Measurements from ENCODE around the gene MLH3. TPM values are rescaled to one million over a fixed set of nuclear protein-coding genes. Genes with fewer than 3 reads are reported as not detected.
A peak's percentile ranks its signal among the peaks of the same experiment; 100 is the strongest.

MLH3 gene
- total and polyA plus RNA-seq, 9 donors = 14.8 to 36.4 (median 26.2) TPM

DNA sequence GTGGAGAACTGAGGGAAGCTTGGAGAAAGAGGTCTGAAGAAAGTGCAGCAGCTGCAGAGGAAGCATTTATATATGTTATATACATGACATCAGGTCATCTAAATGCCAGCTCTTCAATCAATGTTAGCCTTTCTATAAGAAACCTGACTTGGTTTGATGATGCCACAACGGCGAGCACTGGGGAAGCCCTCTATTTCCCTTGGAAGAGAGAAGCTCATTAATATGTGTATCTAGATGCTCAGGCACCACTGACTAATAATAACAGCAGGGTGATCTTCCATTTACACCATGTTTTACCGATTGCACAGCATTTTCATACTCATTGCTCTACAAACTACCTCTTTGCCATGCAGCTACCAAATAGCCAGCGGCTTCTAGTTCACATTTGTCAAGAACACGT lies 11.7 kb upstream of the MLH3 start:
- no peak for DNase-seq

DNA sequence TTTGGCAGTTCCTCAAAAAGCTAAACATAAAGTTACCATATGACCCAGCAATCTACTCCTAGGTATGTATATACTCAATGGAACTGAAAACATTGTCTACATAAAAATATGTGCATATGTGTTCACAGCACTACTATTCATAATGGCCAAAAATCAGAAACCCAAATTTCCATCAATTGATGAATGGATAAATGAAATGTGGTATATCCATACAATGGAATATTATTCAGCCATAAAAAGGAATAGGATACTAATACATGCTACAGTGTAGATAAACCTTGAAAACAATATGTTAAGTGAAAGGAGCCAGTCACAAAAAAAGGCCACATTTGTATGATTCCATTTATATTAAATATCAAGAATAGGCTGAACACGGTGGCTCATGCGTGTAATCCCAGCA lies 9.2 kb upstream of the MLH3 start:
- intact Hi-C loops (cut with DNase I) = no loop called here
- Histone ChIP-seq H3K27me3 (no peaks in the 10 kb centered on the region), H3K9me3 (no peaks in the 10 kb centered on the region), H3K36me3 (no peaks in the 10 kb centered on the region), H3K4me3 (no peak overlapping the region), H3K27ac (no peak overlapping the region), H3K4me1 (ENCODE audit: insufficient read depth) (peaks cover 8% of the 10 kb centered on the region)
- TF ChIP-seq, protein P1, sequence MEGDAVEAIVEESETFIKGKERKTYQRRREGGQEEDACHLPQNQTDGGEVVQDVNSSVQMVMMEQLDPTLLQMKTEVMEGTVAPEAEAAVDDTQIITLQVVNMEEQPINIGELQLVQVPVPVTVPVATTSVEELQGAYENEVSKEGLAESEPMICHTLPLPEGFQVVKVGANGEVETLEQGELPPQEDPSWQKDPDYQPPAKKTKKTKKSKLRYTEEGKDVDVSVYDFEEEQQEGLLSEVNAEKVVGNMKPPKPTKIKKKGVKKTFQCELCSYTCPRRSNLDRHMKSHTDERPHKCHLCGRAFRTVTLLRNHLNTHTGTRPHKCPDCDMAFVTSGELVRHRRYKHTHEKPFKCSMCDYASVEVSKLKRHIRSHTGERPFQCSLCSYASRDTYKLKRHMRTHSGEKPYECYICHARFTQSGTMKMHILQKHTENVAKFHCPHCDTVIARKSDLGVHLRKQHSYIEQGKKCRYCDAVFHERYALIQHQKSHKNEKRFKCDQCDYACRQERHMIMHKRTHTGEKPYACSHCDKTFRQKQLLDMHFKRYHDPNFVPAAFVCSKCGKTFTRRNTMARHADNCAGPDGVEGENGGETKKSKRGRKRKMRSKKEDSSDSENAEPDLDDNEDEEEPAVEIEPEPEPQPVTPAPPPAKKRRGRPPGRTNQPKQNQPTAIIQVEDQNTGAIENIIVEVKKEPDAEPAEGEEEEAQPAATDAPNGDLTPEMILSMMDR (IDR thresholded peaks at IDR 0.05) = no peak
- TF ChIP-seq EP300 (IDR thresholded peaks at IDR 0.05) (no peak), POLR2A (IDR thresholded peaks at IDR 0.05) (no peak)
- no peak for DNase-seq
- 49 to 69% (median 50%) methylated on average over 2 of the region's 2 CpGs for WGBS, 3 donors

More for the DNA sequence above, 11.7 kb upstream of the MLH3 start:
- Histone ChIP-seq H3K9me3 (no peaks in the 10 kb centered on the region), H3K36me3 (no peaks in the 10 kb centered on the region), H3K27me3 (no peaks in the 10 kb centered on the region), H3K4me3 (peak overlapping the region; percentile 75), H3K4me1 (ENCODE audit: insufficient read depth) (peaks cover 9% of the 10 kb centered on the region), H3K27ac (no peak overlapping the region)
- TF ChIP-seq EP300 (IDR thresholded peaks at IDR 0.05) (no peak), POLR2A (IDR thresholded peaks at IDR 0.05) (no peak)
- TF ChIP-seq, protein P1 (IDR thresholded peaks at IDR 0.05) = no peak
- 31 to 42% (median 36%) methylated on average over 5 of the region's 5 CpGs for WGBS, 3 donors
- intact Hi-C loops (cut with DNase I) = loop anchor here in 1 of 4 donors (2.0 kb wide), 1 partner anchor 14 kb away; no protein-coding TSS in a partner anchor

DNA sequence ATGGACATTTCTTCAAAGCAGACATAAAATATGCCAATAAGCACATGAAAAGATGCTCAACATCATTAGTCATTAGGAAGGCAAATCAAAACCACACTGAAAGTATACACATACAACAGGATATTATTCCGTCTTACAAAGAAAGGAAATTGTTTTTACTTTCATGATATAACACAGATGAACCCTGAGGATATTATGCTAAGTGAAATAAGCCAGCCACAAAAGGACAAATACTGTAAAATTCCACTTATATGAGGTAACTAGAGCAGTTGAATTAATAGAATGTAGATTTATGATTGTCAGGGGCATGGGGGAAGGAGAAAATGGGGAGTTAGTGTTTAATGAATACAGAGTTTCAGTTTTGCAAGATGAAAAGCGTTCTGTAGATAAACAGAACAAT lies 8.4 kb upstream of the MLH3 start:
- no peak for DNase-seq
- Histone ChIP-seq H3K36me3 (no peaks in the 10 kb centered on the region), H3K4me3 (no peak overlapping the region), H3K4me1 (ENCODE audit: insufficient read depth) (peaks cover 8% of the 10 kb centered on the region), H3K27ac (no peak overlapping the region), H3K9me3 (no peaks in the 10 kb centered on the region), H3K27me3 (no peaks in the 10 kb centered on the region)
- TF ChIP-seq, protein P1 (IDR thresholded peaks at IDR 0.05) = no peak
- TF ChIP-seq POLR2A (IDR thresholded peaks at IDR 0.05) (no peak), EP300 (IDR thresholded peaks at IDR 0.05) (no peak)
- intact Hi-C loops (cut with DNase I) = no loop called here
- WGBS, 3 donors = 55 to 81% (median 65%) methylated on average over 2 of the region's 2 CpGs

DNA sequence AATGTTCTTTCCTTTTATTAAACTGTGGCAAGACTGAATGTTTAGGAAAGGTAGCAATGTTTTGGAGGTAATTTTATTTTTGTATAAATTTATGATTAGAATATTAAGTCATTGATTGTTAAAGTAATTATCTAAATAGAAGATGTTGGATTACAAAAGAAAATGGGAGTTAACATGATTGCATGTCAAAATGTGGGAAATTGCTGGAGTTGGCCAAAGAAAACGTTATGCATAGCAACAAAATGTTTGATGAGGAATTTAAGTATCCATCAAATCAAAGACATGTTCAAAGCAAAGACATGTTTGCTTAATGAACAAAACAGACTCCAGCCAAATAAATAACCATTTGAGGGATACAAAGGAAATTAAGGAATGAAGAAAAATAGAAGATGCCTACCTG lies 3.2 kb upstream of the MLH3 start:
- Histone ChIP-seq H3K36me3 (no peaks in the 10 kb centered on the region), H3K4me1 (ENCODE audit: insufficient read depth) (peaks cover 3% of the 10 kb centered on the region), H3K27ac (no peak overlapping the region), H3K9me3 (no peaks in the 10 kb centered on the region), H3K27me3 (no peaks in the 10 kb centered on the region), H3K4me3 (no peak overlapping the region)
- TF ChIP-seq, protein P1 (IDR thresholded peaks at IDR 0.05) = no peak
- 48 to 60% (median 58%) methylated on average over 1 of the region's 1 CpG for WGBS, 3 donors
- intact Hi-C loops (cut with DNase I) = no loop called here
- DNase-seq = no peak

Data from ovary (tissue), 9 donors.